OCI-LY7 (cell line): ENCODE measurements around the gene NUP155. TPM values are rescaled to one million over a fixed set of nuclear protein-coding genes. Genes with fewer than 3 reads are reported as not detected.

ENCODE experiments used
- BruUV-seq: library from RNA; stranded (reverse); fragments of 400-500 nt; replicated peaks from 2 replicates; lab custom pipeline; 2021; lab: Mats Ljungman, UMichigan
- CTCF ChIA-PET: fragments of 300-600 bp; sonication (Branson Sonifier 250); formaldehyde crosslinking; loops from one replicate; lab custom pipeline; 2022; ENCODE audit warnings: antibody characterized with exemption; ENCODE audit not compliant: unreplicated experiment; lab: Charles Lee
- POLR2A ChIA-PET: fragments of 300-600 bp; sonication (Branson Sonifier 250); formaldehyde crosslinking; loops from one replicate; lab custom pipeline; 2022; ENCODE audit warnings: antibody characterized with exemption; lab: Charles Lee
- DNase-seq: peaks from one replicate; pipeline ENCODE4 v3.0.0-alpha.2; 2015; ENCODE audit warnings: low spot score
- H2AFZ ChIP-seq: fragments of 200-600 bp; sonication (generic), shearing (Covaris generic); 2 replicates; pipeline ENCODE4 v1.6.1; 2014; ENCODE audit warnings: mild to moderate bottlenecking, antibody characterized with exemption, low read length, moderate library complexity
- H3K27ac ChIP-seq: fragments of 200-600 bp; sonication (generic); 2 replicates; pipeline ENCODE4 v1.5.1; 2014; ENCODE audit warnings: mixed run types, low read depth, mild to moderate bottlenecking, moderate library complexity, low read length, inconsistent platforms; ENCODE audit not compliant: poor library complexity, severe bottlenecking
- H3K36me3 ChIP-seq: fragments of 200-600 bp; sonication (generic); 2 replicates; pipeline ENCODE4 v1.6.1; 2014; ENCODE audit warnings: mild to moderate bottlenecking, antibody characterized with exemption, low read length, moderate library complexity, mixed read lengths; ENCODE audit not compliant: insufficient read depth
- H3K4me1 ChIP-seq: fragments of 200-600 bp; sonication (generic); 2 replicates; pipeline ENCODE4 v1.5.1; 2014; ENCODE audit warnings: mild to moderate bottlenecking, low read length; ENCODE audit not compliant: insufficient read depth, poor library complexity, severe bottlenecking
- H3K4me2 ChIP-seq: fragments of 200-600 bp; sonication (generic); 2 replicates; pipeline ENCODE4 v1.6.1; 2014; ENCODE audit warnings: mild to moderate bottlenecking, low read length
- H3K4me3 ChIP-seq: fragments of 200-600 bp; sonication (generic); 2 replicates; pipeline ENCODE4 v1.5.1; 2014; ENCODE audit warnings: mild to moderate bottlenecking, low read depth, low read length; ENCODE audit not compliant: poor library complexity, severe bottlenecking
- H3K79me2 ChIP-seq: fragments of 200-600 bp; sonication (generic); 2 replicates; pipeline ENCODE4 v1.6.1; 2016; ENCODE audit warnings: low read depth, mild to moderate bottlenecking, low read length, moderate library complexity, mixed read lengths; ENCODE audit not compliant: insufficient read depth
- H3K9me2 ChIP-seq: fragments of 200-600 bp; sonication (generic); 2 replicates; pipeline ENCODE4 v1.6.1; 2016; ENCODE audit warnings: mild to moderate bottlenecking, low read length, mixed read lengths; ENCODE audit not compliant: insufficient read depth
- H3K9me3 ChIP-seq: fragments of 200-600 bp; sonication (generic); 2 replicates; pipeline ENCODE4 v1.6.1; 2014; ENCODE audit warnings: mild to moderate bottlenecking, mixed run types, low read length, mixed read lengths
- H4K20me1 ChIP-seq: fragments of 200-600 bp; sonication (generic); 2 replicates; pipeline ENCODE4 v1.6.1; 2014; ENCODE audit warnings: mild to moderate bottlenecking, antibody characterized with exemption, low read length, moderate library complexity, mixed read lengths; ENCODE audit not compliant: insufficient read depth
- CTCF ChIP-seq: fragments of 200-600 bp; sonication (generic); conservative IDR thresholded peaks from 2 replicates; pipeline ENCODE4 v1.5.1; 2014; ENCODE audit warnings: mild to moderate bottlenecking, antibody characterized with exemption, low read length, moderate library complexity, mixed read lengths
- EZH2phosphoT487 ChIP-seq: fragments of 200-600 bp; sonication (generic); IDR thresholded peaks from 2 replicates; pipeline ENCODE4 v1.6.1; 2018; ENCODE audit warnings: low read depth, borderline replicate concordance, mild to moderate bottlenecking, mixed run types, antibody characterized with exemption, low read length, moderate library complexity, mixed read lengths
- intact Hi-C: fragments of 100-400 bp; cut with micrococcal nuclease; formaldehyde crosslinking; loops from one replicate; pipeline ENCODE4 v1.10.0; 2022; ENCODE audit not compliant: unreplicated experiment
- total RNA-seq, 2 experiments: library from RNA; depleted of rRNA in 1 of 2; stranded (reverse); fragments of >200 nt in 1 of 2; shearing (Covaris generic) in 1 of 2; gene quantifications; 2 replicates each; pipeline ENCODE4 v1.2.3, GENCODE V29; 2014 to 2022

Gene NUP155
- total RNA-seq, 2 experiments from 2014 or later, result 61.6 to 77.8 TPM

GRCh38 chr5:37319037-37319782, 51.7 kb downstream of the NUP155 start:
- no TSS peak for BruUV-seq
- intact Hi-C loops, result no loop called here
- no peak for DNase-seq
- no peak overlapping the region for H3K27ac ChIP-seq
- H2AFZ ChIP-seq, result no peak overlapping the region
- H3K4me2 ChIP-seq, result no peak overlapping the region
- no peaks in the 10 kb centered on the region for H4K20me1 ChIP-seq
- no peak overlapping the region for H3K4me3 ChIP-seq
- ChIA-PET CTCF (no interaction called here), POLR2A (no interaction called here)
- H3K9me2 ChIP-seq, result no peaks in the 10 kb centered on the region
- H3K36me3 ChIP-seq, result peaks cover 92% of the 10 kb centered on the region
- H3K9me3 ChIP-seq, result no peaks in the 10 kb centered on the region
- no peaks in the 10 kb centered on the region for H3K4me1 ChIP-seq
- TF ChIP-seq EZH2phosphoT487 (no peak), CTCF (no peak)
- H3K79me2 ChIP-seq, result no peaks in the 10 kb centered on the region

- H3K4me2 ChIP-seq, result no peak overlapping the region
- H3K79me2 ChIP-seq, result no peaks in the 10 kb centered on the region
- no peak overlapping the region for H3K27ac ChIP-seq
- H3K9me3 ChIP-seq, result no peaks in the 10 kb centered on the region
- TF ChIP-seq CTCF, result no peak
- no peak for TF ChIP-seq EZH2phosphoT487
- intact Hi-C loops, result no loop called here
- ChIA-PET POLR2A (interaction anchor here (0.7 kb wide), 1 partner anchor 8 kb away, joined by 3 read pairs; no protein-coding TSS in a partner anchor), CTCF (no interaction called here)
- H4K20me1 ChIP-seq, result no peaks in the 10 kb centered on the region
- no peak for DNase-seq
- no TSS peak for BruUV-seq
- peaks cover 96% of the 10 kb centered on the region for H3K36me3 ChIP-seq
- no peaks in the 10 kb centered on the region for H3K9me2 ChIP-seq
- H3K4me1 ChIP-seq, result no peaks in the 10 kb centered on the region
- no peak overlapping the region for H3K4me3 ChIP-seq
- no peak overlapping the region for H2AFZ ChIP-seq
Observed at GRCh38 chr5:37316027-37316426, 54.9 kb downstream of the NUP155 start.

- no peaks in the 10 kb centered on the region for H3K79me2 ChIP-seq
- H3K4me3 ChIP-seq, result no peak overlapping the region
- no peak overlapping the region for H3K4me2 ChIP-seq
- H4K20me1 ChIP-seq, result no peaks in the 10 kb centered on the region
- H3K36me3 ChIP-seq, result peaks cover 95% of the 10 kb centered on the region
- no peak overlapping the region for H3K27ac ChIP-seq
- intact Hi-C loops, result no loop called here
- BruUV-seq, result no TSS peak
- no peaks in the 10 kb centered on the region for H3K9me3 ChIP-seq
- no peak overlapping the region for H2AFZ ChIP-seq
- no peaks in the 10 kb centered on the region for H3K9me2 ChIP-seq
- CTCF ChIA-PET, result no interaction called here
- TF ChIP-seq CTCF (no peak), EZH2phosphoT487 (no peak)
- no peak for DNase-seq
- H3K4me1 ChIP-seq, result no peaks in the 10 kb centered on the region
- POLR2A ChIA-PET, result interaction anchor here (0.6 kb wide), 2 partner anchors 23 to 1039 kb away, joined by 3 read pairs; no protein-coding TSS in a partner anchor
Observed at GRCh38 chr5:37310360-37310759, 60.5 kb downstream of the NUP155 start.
